ACC112 (cell line): ENCODE data around the gene CALN1.
"Not testable (repeated sequence)": the region's sequence is repeated elsewhere in the genome, so short reads cannot be mapped to it uniquely, and the experiment has no call there.

Experiments used
- H2AFZ ChIP-seq: fragments of 200-600 bp; sonication (generic); one replicate; pipeline ENCODE4 v1.6.0; 2017; ENCODE audit warnings: antibody characterized with exemption, low read length; ENCODE audit not compliant: unreplicated experiment
- H3K27ac ChIP-seq: fragments of 200-600 bp; sonication (generic); 2 replicates; pipeline ENCODE4 v1.5.1; 2014; ENCODE audit warnings: low read depth, mild to moderate bottlenecking, antibody characterized with exemption, low read length, moderate library complexity
- H3K27me3 ChIP-seq: fragments of 200-600 bp; sonication (generic); 2 replicates; pipeline ENCODE4 v1.6.1; 2014; ENCODE audit warnings: mild to moderate bottlenecking, antibody characterized with exemption, low read length, moderate library complexity, mixed read lengths; ENCODE audit not compliant: insufficient read depth
- H3K36me3 ChIP-seq: fragments of 200-600 bp; sonication (generic); 2 replicates; pipeline ENCODE4 v1.6.1; 2016; ENCODE audit warnings: mild to moderate bottlenecking, antibody characterized with exemption, low read length, moderate library complexity, mixed read lengths; ENCODE audit not compliant: insufficient read depth
- H3K4me1 ChIP-seq: fragments of 200-600 bp; sonication (generic); one replicate; pipeline ENCODE4 v1.6.1; 2016; ENCODE audit warnings: low read length, mixed read lengths; ENCODE audit not compliant: insufficient read depth, unreplicated experiment, control insufficient read depth
- H3K4me3 ChIP-seq: fragments of 200-600 bp; sonication (generic); 2 replicates; pipeline ENCODE4 v1.5.1; 2014; ENCODE audit warnings: mild to moderate bottlenecking, low read depth, low read length
- H3K79me2 ChIP-seq: fragments of 200-600 bp; sonication (generic); one replicate; pipeline ENCODE4 v1.6.0; 2016; ENCODE audit warnings: low read length; ENCODE audit not compliant: control insufficient read depth, unreplicated experiment, insufficient read depth

Gene CALN1

GRCh38 chr7:72209006-72209405 lies 203.1 kb downstream of the CALN1 start:
- not testable (repeated sequence) for H3K79me2 ChIP-seq, H3K27me3 ChIP-seq, H3K36me3 ChIP-seq, H3K4me1 ChIP-seq, H2AFZ ChIP-seq, H3K27ac ChIP-seq, H3K4me3 ChIP-seq

- no peak overlapping the region for H2AFZ ChIP-seq
- no peaks in the 10 kb centered on the region for H3K36me3 ChIP-seq
- no peak overlapping the region for H3K27ac ChIP-seq
- H3K79me2 ChIP-seq = no peaks in the 10 kb centered on the region
- H3K4me1 ChIP-seq = no peaks in the 10 kb centered on the region
- H3K4me3 ChIP-seq = no peak overlapping the region
- H3K27me3 ChIP-seq = no peaks in the 10 kb centered on the region
These were observed 216.0 kb downstream of the CALN1 start for GRCh38 chr7:72196176-72196575.

DNA sequence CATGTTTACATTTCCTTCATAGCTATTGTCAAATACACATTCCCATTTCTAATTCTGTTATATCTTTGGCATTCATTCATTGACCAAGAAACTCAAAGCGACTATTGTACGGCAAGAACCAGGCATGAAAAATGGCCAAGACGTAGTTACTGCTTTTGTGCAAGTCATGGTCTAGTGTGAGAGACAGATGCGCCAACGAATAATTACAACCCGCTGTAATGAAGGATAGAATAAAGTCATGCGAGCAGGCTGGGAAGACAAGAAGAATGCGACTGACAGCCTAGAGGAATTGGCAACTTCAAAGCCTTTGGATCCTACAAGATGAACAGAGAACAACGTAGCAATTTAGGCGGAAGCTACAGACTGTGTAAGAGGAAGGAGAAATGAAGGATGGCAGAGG lies 221.2 kb downstream of the CALN1 start:
- Histone ChIP-seq H3K27me3 (no peaks in the 10 kb centered on the region), H3K4me3 (no peak overlapping the region), H3K4me1 (no peaks in the 10 kb centered on the region), H3K27ac (no peak overlapping the region), H2AFZ (no peak overlapping the region), H3K36me3 (no peaks in the 10 kb centered on the region), H3K79me2 (no peaks in the 10 kb centered on the region)

- Histone ChIP-seq H3K36me3 (no peaks in the 10 kb centered on the region), H2AFZ (no peak overlapping the region), H3K27ac (no peak overlapping the region), H3K4me1 (no peaks in the 10 kb centered on the region), H3K79me2 (no peaks in the 10 kb centered on the region), H3K27me3 (no peaks in the 10 kb centered on the region), H3K4me3 (no peak overlapping the region)
These were observed 222.0 kb downstream of the CALN1 start for GRCh38 chr7:72190146-72190545.

DNA sequence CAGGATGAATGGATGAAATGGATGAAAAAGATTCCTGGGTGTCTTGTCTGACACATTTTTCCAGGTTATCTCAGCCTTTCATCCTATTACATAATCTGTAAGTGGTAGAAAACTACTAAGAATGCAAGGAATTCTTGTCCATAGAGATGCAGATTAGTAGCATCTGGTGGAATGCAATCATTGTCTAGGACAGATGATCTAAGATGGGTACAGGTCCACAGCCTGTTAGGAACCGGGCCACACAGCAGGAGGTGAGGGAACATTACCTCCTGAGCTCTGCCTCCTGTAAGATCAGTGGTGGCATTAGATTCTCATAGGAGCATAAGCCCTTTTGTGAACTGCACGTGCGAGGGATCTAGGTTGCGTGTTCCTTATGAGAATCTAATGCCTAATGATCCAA lies 225.0 kb downstream of the CALN1 start:
- H3K4me3 ChIP-seq = no peak overlapping the region
- H3K79me2 ChIP-seq = no peaks in the 10 kb centered on the region
- H3K4me1 ChIP-seq = no peaks in the 10 kb centered on the region
- H3K27ac ChIP-seq = no peak overlapping the region
- H3K27me3 ChIP-seq = no peaks in the 10 kb centered on the region
- H3K36me3 ChIP-seq = no peaks in the 10 kb centered on the region
- H2AFZ ChIP-seq = no peak overlapping the region

DNA sequence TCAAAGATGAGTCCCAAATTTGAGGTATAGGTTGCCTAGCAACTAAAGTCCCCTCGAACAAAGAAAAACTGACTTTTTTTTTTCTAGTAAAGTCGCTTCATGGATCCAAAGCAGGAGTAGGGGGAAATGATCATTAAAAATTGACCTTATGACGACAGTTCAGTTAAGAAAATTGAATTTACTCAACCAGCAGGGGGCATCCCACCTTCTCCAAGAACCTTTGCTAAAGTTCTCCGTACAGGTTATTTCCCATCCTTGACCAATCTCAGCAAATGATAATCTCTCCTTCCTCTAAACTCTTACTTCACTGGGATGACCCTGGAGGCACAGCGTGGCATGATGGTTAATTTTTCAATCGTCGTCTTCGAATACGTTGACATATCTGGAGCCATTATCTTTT lies 228.3 kb downstream of the CALN1 start:
- Histone ChIP-seq H2AFZ (no peak overlapping the region), H3K4me3 (no peak overlapping the region), H3K27ac (no peak overlapping the region), H3K79me2 (no peaks in the 10 kb centered on the region), H3K36me3 (no peaks in the 10 kb centered on the region), H3K4me1 (no peaks in the 10 kb centered on the region), H3K27me3 (no peaks in the 10 kb centered on the region)

GRCh38 chr7:72182036-72182435 lies 230.1 kb downstream of the CALN1 start:
- no peaks in the 10 kb centered on the region for H3K79me2 ChIP-seq
- H3K27me3 ChIP-seq = no peaks in the 10 kb centered on the region
- H3K4me1 ChIP-seq = no peaks in the 10 kb centered on the region
- no peak overlapping the region for H2AFZ ChIP-seq
- H3K4me3 ChIP-seq = no peak overlapping the region
- no peak overlapping the region for H3K27ac ChIP-seq
- H3K36me3 ChIP-seq = no peaks in the 10 kb centered on the region

DNA sequence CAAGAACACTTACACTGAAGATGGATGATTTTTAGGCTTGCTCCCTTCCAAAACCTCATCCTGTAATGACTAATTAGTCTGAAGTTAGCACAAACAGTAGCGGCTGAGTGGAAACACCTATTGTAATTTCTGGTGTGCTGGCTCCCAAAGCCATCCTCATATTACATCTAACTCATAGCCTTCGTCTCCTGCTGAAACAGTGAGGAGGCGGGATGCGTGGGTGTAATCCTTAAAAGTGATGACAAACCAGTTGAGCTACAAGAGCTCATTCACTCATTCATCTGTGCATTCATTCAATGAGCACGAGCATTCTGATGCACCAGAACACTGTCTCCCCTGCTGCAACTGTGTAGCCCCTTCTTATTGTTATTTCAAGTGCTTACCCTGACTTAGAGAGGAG lies 235.3 kb downstream of the CALN1 start:
- no peaks in the 10 kb centered on the region for H3K4me1 ChIP-seq
- H3K27me3 ChIP-seq = no peaks in the 10 kb centered on the region
- no peak overlapping the region for H3K27ac ChIP-seq
- H3K36me3 ChIP-seq = no peaks in the 10 kb centered on the region
- H2AFZ ChIP-seq = no peak overlapping the region
- no peaks in the 10 kb centered on the region for H3K79me2 ChIP-seq
- no peak overlapping the region for H3K4me3 ChIP-seq

GRCh38 chr7:72170475-72170874 lies 241.7 kb downstream of the CALN1 start:
- H3K27me3 ChIP-seq = no peaks in the 10 kb centered on the region
- H3K27ac ChIP-seq = no peak overlapping the region
- no peak overlapping the region for H2AFZ ChIP-seq
- H3K4me3 ChIP-seq = no peak overlapping the region
- H3K36me3 ChIP-seq = no peaks in the 10 kb centered on the region
- H3K4me1 ChIP-seq = no peaks in the 10 kb centered on the region
- H3K79me2 ChIP-seq = no peaks in the 10 kb centered on the region

DNA sequence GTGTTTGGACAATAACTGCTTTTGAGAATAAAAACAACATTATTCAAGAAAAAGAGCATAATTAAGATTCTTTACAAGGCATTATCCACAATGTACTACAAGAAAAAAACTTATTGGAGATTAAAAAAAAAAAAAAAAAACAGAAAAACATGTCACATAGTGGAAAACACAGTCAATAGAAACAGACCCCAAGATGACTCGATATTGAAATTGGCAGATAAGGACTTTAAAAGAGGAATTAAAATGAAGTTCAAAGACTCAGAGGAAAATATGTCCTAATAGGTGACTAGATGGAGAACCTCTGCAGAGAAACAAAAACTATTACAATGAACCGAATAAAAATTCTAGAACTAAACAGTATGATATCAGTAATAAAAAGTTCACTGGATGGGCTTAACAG lies 248.9 kb downstream of the CALN1 start:
- Histone ChIP-seq H3K4me1 (no peaks in the 10 kb centered on the region), H2AFZ (no peak overlapping the region), H3K27ac (no peak overlapping the region), H3K4me3 (no peak overlapping the region), H3K27me3 (no peaks in the 10 kb centered on the region), H3K79me2 (no peaks in the 10 kb centered on the region), H3K36me3 (no peaks in the 10 kb centered on the region)

- Histone ChIP-seq H3K27me3 (no peaks in the 10 kb centered on the region), H3K4me1 (no peaks in the 10 kb centered on the region), H3K4me3 (no peak overlapping the region), H3K27ac (no peak overlapping the region), H3K79me2 (no peaks in the 10 kb centered on the region), H3K36me3 (no peaks in the 10 kb centered on the region), H2AFZ (no peak overlapping the region)
These were observed 250.6 kb downstream of the CALN1 start for GRCh38 chr7:72161534-72161933.

- Histone ChIP-seq H3K4me3 (no peak overlapping the region), H3K36me3 (no peaks in the 10 kb centered on the region), H3K27ac (no peak overlapping the region), H3K27me3 (no peaks in the 10 kb centered on the region), H3K79me2 (no peaks in the 10 kb centered on the region), H3K4me1 (no peaks in the 10 kb centered on the region), H2AFZ (no peak overlapping the region)
These were observed 252.2 kb downstream of the CALN1 start for GRCh38 chr7:72159911-72160310.
